KBM-7 (cell line): ENCODE measurements around the gene GNA14.

Experiments used
- DNase-seq: peaks from one replicate; pipeline ENCODE4 v3.0.0-alpha.2; 2015
- in situ Hi-C: fragments of 300-500 bp; cut with MboI; formaldehyde crosslinking; loops from 2 replicates; pipeline ENCODE4 v1.14.3; 2020; ENCODE audit warnings: low sequenced_read_pairs, low pct_unique_long_range_greater_than_20kb, mixed read lengths

GNA14 gene

DNA sequence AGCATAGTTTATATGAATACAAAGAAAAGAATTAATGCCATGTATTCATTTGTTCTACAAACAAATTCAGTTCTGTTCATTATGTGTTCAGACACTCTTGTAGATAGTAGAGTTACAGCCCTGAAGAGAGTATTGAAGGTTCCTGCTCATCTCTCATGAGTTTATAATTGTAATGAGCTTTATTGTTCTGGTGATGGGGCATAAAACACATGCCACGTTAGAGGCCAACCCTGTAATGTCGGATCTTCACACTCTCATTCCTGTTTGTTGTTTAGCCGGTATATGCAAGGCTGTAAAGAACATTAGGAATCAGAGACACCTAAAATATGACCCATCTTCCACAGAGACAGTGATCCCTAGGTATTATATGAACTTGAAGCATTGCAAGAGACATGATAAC is 256.3 kb downstream of the GNA14 start:
- in situ Hi-C loops: no loop called here
- DNase-seq: no peak

DNA sequence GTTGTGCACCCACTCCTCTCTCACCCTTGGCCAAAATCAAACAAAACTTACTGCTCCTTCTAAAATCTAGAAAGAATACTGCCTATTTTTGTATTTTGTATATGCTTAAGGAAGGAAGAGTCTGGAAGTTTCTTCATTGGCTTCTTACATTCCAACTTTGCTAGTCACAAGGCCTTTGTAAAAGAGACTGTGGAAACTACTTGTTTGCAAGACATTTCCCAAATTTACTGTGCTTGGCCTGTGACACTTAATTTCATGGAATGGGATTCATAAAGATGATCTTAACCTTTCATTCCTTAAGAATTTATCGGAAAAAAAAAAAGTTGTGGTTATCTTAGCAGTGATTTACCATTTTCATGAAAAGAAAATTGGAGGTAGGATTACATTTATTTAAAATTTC is 261.9 kb downstream of the GNA14 start:
- in situ Hi-C loops: no loop called here
- DNase-seq: no peak

DNA sequence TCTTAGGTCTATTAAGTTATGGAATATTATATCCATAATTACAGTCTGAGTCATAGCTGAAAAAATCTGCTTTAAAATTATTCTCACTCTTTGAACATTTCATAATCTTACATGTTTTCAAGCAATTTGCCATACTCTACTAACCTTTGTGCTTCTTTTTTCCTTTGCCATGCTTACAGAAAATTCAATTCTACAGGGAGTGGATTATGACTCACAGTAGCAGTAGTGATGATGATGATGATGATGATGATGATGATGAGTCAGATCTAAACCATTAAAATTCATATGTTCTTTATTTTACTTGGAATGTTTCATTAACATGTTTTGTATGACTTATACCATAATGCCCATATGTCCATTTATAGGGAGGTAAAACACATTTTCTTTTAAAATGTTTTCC is 263.7 kb downstream of the GNA14 start:
- in situ Hi-C loops: no loop called here
- DNase-seq: no peak

DNA sequence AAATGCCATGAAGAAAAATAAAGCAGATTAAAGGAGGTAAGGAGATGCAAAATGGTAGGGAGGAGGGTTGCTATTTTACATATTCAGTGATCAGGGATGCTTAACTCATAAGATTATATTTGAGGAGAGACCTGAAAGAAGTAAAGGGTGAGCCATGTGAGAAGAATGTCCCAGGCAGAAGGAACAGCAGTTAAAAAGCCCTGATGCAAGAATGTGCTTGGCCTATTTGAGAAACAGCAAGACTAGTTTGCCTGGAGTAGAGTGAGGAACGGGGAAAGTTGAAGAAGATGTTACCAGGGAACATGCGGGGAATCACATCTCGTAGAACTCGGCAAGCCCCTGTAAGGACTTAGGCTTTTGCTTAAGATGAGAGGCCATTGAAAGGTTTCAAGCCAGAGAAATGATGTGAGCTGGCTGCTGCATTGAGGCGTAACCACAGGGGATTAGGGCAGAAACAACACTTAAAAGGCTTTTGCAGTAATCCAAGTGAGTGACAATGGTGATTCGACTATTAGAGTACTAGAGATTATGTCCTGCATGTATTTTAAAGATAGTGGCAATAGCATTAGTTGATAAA is 272.1 kb downstream of the GNA14 start:
- in situ Hi-C loops: no loop called here
- DNase-seq: no peak

DNA sequence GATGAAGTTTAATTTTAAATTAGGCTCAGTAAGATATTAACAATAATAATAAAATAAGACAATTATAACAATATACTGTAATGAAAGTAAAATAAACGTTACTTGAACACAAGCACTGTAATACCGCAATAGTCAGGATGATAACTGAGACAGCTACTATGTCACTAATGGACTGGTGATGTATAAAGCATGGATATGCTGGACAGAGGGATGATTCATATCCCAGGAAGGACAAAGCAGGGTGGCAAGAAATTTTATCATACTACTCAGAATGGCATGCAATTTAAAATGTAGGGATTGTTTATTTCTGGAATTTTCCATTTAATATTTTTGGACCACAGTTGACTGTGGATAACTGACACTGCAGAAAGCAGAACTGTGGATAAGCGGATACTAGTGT is 273.9 kb downstream of the GNA14 start:
- in situ Hi-C loops: no loop called here
- DNase-seq: no peak
